PFSK-1 (cell line): ENCODE measurements around the gene RBM47.

ENCODE experiments used
- POLR2AphosphoS5 ChIP-seq: IDR thresholded peaks from 2 replicates; pipeline ENCODE4 v1.6.1; 2012; ENCODE audit warnings: low read depth, mild to moderate bottlenecking, control low read depth, low read length, moderate library complexity
- TAF1 ChIP-seq: IDR thresholded peaks from 2 replicates; pipeline ENCODE4 v1.6.1; 2012; ENCODE audit warnings: low read length, control low read depth, borderline replicate concordance; ENCODE audit not compliant: insufficient read depth

- TF ChIP-seq TAF1: no peak
- TF ChIP-seq POLR2AphosphoS5: no peak
Observed at GRCh38 chr4:40521957-40522356, 107.7 kb downstream of the RBM47 start.
